Measurements from ENCODE around the gene TBC1D14. TPM values are rescaled to one million over a fixed set of nuclear protein-coding genes. Genes with fewer than 3 reads are reported as not detected.
A peak's percentile ranks its signal among the peaks of the same experiment; 100 is the strongest.
"Not testable (repeated sequence)": the region's sequence is repeated elsewhere in the genome, so short reads cannot be mapped to it uniquely, and the experiment has no call there.

Gene TBC1D14
- total RNA-seq, 1 donor from 2014 or later: 40.4 TPM

DNA sequence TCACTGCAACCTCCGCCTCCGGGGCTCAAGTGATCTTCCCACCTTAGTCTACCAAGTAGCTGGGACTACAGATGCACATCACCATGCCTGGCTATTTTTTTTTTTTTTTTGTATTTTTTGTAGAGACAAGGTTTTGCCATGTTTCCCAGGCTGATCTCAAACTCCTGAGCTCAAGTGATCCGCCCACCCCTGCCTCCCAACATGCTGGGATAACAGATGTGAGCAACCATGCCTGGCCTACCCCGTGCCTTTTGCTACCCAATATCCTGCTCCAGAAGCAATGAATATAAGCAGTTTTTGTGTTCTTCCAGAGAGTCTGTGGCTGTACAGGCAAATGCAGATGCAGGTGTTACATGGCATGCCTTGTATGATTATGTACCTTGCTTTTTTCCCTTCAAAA is 50.5 kb downstream of the TBC1D14 start:
- ATAC-seq (no peak), DNase-seq (no peak)
- intact Hi-C loops (cut with micrococcal nuclease): no loop called here

DNA sequence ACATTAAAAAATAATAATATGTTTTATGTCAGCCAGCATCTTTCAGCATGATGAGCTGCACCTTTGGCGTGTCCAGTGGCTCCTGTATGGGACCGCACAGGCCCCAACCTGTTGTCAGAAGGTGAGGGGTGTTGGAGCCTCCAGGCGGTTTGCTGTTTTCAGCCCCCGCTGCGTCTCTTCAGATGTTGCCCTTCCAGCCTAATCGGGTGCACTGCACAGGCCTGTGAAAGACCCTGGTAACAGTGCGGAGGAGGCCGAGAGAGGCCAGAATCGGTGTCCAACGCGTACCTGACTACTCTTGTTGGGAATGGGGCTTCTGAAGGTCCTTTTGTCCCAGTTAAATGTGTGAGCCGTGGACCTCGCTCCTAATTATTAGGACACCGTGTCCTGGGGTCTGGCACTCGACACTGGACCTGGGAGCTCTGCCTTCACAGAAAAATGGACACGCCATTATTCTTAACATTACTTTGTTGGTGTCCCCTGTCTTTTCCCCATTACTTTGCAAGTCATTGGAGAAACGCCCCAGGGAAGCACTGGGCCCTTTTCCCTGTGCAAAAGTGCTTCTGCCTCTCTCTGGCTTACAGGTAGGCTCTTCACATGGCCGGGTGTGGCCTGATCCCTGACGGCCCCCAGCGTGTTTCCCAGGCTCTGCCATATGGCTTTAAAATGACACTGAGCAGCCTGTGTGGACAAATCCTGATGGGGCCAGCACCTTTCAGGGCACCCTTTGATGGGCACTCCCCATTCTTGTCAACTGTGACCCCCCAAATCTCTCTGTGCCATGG is 51.2 kb downstream of the TBC1D14 start:
- intact Hi-C loops (cut with micrococcal nuclease): no loop called here
- DNase-seq (no peak), ATAC-seq (no peak)

DNA sequence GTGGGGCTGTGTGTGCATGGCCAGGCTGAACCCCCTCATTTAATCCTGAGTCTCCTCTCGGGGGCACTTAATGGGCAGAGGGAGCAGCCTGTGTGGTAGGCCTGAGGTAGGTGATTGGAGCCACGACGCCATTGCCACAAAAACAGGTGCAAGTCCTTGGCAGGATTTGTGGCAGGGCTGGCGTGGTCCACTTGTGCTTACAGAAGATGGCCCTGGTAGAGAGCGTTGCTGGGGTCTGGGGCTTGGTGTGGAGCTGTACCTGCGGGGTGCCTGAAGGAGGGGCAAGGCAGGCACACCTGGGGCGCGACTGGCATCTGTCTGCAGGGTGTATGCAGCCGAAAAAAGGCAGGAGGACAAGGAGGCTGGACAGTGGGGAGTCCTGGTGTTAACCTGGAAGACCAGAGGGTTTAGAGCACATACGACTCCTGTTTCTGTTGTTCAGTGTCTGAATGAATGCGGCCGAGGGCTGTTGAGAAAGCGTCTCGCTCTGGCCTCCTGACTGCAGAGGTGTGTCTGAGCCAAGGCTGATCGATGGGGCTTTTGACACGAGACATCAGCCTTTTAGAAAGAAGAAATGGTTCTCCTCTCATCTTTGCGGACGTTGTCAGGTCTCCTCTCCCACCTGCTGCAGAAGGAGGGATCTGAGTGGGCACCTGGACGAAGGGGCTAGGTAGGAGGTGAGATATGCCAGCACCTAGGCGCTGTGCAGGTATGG is 52.0 kb downstream of the TBC1D14 start:
- intact Hi-C loops (cut with micrococcal nuclease): no loop called here
- no peak for ATAC-seq
- DNase-seq: no peak

DNA sequence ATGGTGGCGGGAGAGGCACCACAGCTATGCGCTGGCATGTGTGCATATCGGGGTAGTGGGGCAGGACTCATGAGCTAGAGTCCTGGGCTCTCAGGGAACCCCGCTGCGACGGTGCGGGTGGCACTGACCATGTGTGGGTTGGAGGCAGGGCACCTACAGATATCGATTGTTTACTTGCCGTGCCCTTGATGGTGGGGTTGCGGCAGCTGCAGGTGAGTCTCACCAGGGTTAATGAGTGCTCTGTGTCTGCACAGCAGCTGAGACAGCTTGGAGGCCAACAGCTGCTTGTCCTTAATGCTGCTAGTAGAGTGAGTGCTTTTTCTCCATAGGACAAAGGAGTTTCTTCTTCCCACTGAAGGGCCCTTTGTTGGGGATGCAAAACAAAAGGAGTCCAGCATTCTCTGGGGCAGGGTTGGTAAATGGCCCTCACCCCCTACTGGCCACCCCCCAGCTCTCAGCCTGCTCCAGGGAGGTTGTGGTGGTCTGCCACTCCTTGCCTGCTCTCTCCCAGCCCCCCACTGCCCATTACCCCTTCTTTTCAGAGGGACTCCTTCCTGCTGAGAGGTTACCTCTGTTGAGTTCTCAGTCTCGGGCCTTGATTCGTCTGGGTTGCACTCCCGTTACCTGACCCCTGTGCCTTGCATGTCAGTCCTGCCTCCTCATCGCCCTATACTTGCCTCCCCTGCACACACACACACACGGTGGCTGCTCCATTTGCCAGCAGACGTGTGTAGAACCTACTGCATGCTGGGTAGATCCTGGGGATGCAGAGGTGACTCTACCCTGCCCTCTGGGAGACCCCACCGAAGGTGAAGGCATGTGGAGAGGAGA is 52.8 kb downstream of the TBC1D14 start:
- ATAC-seq (no peak), DNase-seq (no peak)
- intact Hi-C loops (cut with micrococcal nuclease): no loop called here

DNA sequence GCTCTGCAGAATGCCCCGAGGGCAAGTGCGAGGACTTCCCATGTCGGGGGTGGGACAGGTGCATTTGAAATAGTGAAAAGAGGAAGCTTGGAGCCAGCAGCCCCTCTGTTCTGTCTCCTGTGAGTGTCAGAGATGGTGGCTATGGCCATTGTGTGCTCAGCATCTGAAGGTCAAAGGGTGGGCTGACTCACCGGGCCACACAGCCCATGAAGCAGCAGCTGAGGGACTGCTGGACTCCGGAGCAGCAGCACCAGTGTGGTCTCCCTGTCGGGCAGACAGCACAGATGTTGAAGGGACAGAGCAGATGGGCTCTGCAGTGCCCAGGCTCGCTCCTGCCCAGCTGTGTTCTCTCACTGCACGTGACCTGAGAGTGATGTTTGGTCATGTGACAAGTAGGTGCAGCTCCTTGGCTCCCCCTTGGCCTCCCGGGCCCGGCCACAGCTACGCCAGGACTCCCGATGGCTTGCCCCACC is 53.5 kb downstream of the TBC1D14 start:
- intact Hi-C loops (cut with micrococcal nuclease): no loop called here
- peak; percentile 10 for ATAC-seq
- no peak for DNase-seq

DNA sequence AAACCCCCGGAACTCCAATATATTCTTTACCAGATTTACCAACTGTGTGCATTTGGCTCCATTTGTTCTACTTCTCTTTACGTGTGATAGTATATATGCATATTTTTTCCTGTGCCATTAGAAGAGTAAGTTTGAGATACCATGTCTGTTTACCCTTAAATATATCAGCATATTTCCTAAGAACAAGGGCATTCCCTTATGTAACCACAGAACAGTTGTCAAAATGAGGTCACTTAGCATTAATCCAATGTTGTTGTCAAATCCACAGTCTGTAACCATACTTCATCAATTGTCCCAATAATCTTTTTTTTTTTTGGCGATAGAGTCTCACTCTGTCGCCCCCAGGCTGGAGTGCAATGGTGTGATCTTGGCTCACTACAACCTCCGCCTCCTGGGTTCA is 55.2 kb downstream of the TBC1D14 start:
- intact Hi-C loops (cut with micrococcal nuclease): no loop called here
- no peak for ATAC-seq
- DNase-seq: no peak

DNA sequence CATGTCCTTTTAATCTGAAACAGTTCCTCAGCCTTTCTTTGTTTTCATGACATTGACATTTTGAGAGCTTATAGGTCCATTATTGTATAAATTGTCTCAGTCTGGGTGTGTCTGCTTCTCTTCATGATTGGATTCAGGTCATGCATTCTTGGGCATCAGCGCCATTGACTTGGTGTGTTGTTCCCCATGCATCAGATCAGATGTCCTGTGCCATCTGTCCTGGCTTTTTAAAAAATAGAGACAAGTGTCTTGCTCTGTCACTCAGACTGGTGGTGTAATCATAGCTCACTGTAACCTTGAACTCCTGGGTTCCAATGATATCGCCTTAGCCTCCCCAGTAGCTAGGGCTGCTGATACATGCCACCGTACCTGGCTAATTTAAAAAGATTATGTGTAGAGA is 55.7 kb downstream of the TBC1D14 start:
- ATAC-seq (no peak), DNase-seq (no peak)
- intact Hi-C loops (cut with micrococcal nuclease): no loop called here

DNA sequence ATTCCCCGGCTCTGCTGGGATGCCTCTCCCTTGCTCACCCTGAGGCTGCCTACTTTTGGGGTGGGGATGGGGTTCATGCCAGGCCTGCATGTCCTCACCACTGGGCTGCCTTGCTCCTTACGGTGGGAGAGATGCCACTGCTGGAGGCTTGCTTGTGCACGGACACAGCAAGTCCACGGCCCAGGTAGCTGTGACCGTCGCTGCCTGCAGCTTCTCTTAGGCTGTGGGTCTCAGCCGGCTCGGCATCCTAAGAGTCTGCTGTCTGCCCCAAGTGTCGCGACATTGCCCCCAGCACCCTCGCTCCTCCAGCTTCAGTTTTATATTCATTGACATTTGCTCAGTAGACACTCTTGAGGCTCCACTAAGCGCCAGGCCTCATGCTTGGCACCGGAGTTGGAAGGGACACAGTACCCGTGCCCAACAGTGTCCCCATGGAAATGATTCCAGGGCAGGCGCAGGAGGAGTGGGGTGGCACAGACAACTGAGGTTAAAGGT is 58.3 kb downstream of the TBC1D14 start:
- DNase-seq (no peak), ATAC-seq (no peak)
- intact Hi-C loops (cut with micrococcal nuclease): no loop called here

DNA sequence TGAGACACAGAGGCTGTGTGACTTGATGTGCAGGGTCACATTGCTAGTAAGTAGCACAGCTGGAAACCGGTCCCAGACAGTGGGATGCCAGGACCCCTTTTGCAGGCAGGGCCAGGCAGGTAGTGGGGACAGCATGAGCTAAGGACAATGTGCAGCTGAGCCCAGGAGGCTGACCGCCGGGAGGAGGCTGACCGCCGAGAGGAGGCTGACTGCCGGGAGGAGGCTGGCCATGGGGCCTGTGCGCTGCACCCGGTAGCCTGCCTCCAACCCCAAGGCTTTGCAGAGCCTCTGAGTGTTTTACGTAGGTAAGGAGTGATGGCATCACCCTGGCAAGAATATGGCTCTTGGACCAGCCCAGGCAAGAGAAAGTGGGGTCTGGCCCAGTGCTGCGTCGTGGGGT is 58.9 kb downstream of the TBC1D14 start:
- ATAC-seq (no peak), DNase-seq (no peak)
- intact Hi-C loops (cut with micrococcal nuclease): no loop called here

DNA sequence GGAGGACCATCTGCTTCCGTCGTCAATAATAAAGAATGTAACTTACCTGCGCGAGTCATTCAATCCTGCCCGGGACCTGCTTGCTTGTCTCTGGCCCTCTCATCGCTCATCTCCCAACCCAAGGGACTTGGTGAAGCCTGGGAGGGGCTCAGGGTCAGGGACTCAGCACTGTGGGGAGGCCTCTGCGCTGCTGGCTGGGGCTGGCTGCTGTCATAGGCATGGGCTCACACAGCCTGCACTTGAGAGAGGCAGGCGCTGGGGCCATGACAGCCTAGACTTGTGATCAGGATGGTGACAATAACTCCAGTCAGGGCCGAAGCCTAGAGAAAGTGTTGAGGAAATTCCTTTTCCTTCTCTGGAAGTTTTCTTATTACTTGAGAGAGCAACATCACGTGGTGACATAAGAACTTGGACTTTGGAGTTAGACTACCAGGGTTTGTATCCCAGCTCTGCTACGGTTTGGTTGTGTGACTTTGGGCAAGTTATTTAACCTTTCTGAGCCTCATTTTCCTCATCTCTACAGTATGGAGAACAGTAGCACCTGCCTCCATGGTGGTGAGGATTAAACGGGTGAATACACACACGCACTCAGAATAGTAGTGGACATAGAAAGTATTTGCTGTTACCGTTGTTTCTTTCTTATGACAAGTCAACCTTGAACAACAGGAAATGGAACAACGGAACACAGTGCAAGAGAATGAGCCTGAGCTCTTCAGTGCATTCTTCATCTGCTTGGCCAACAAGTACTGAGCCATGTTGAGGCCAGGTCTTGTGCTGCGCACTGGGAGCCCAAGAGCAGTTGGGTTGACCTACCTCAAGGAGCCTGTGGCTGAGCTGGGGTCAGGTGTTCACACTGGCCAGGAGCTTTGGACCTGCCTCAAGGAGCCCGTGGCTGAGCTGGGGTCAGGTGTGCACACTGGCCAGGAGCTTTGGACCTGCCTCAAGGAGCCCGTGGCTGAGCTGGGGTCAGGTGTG is 60.5 kb downstream of the TBC1D14 start:
- ATAC-seq: no peak
- no peak for DNase-seq
- intact Hi-C loops (cut with micrococcal nuclease): no loop called here

DNA sequence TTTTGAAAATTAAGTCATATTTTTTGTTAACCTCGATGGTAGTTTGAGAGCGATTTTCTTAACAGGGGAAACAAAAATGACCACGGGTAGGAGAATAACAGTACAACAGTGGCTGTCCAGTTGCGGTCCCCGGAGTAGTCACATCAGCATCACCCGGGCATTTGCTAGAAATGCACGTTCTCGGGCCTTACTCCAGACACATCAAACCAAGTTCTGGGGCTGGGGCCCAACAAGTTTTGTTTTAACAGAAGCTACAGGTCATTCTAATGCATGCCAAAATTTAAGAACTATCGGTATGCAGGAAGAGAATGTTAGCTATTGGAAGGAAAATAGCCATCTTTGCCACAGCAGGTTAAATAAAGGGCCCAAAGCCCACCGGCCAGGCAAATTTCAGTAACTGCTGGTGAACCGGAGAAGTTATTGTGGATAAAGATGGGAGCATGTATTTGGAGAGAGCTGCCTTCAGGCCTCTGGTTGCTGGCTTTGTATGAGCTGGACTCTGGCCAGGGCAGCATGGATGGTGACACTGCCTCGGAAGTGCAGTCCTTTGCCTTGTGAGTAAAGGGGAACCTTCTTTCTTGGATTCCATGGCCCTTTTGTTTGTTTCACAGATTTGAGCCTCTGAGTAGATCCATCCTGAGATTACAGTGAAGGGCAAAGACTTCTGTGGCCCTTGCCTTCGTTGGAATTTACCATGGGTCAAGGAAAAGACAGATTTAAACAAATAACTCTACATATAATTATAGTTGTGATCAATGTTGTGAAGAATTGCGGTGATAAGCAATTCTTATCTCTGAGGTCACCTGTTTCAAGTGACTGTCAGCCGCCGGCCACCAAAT is 62.1 kb downstream of the TBC1D14 start:
- intact Hi-C loops (cut with micrococcal nuclease): no loop called here
- DNase-seq (peak; percentile 51), ATAC-seq (peak; percentile 53)

DNA sequence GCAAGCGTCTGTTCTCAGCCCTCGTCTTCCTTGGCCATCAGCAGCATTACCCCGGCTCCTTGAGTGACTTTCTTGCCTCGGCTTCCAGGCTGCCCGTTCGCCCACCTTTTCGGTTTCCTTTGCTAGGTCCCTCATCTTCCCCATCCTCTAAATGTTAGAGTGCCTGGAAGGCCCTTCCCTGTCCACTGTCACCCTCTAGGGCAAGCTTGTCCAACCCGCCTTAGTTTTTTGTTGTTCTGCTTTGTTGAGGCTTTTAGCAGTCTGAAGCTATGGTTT is 62.7 kb downstream of the TBC1D14 start:
- no peak for ATAC-seq
- no peak for DNase-seq
- intact Hi-C loops (cut with micrococcal nuclease): no loop called here

DNA sequence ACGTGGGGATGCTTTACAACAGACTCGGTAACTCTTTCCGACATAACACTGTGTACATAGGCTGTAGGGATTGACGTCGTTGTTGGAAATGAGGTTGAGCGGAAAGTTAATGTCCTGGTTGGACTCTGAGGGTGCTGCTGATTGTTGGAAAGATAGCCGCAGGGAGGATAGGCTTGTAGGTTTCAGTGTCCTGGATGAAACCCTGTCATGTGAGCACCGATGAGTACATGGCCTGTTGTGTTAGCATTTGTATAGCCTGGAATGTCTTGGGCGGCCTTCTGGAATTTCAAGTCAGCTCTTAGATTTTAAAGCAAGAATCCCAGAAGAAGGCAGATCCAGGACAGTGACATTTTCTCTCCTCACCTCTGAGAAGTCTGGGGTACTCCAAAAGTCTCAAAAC is 63.3 kb downstream of the TBC1D14 start:
- ATAC-seq: no peak
- no peak for DNase-seq
- intact Hi-C loops (cut with micrococcal nuclease): no loop called here

DNA sequence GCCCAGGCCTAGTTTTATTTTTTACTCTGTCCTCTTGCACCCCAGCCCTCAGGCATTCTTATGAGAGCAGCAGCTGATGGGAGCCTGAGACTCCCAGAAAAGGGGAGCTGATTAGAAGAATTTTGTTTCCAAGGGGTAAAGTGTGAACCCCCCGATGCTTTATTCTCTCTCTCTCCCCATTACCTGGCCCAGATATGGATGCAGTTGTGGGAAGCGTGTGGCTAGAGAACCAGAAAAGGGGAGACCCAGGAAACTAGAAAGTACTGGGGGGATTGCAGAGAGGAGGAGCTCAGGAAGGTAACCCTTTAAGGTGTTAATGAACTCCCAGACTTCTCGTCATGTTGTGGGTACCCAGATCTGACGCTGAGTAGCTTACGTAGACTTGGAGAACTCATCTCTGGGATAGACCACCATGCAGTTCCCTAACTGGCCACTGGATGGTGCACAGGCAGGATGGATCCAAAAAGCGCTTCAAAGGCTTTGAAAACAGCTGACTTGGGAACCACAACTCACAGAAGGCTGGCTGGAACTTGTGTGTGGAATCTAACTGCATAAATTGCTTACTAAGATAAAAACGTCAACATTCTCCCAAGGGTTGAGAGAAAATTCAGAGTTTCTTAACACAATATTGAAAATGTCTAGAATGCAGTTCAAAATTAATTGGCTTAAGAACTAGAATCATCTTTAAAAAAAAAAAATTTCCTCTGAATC is 64.7 kb downstream of the TBC1D14 start:
- DNase-seq (peak; percentile 80), ATAC-seq (peak; percentile 94)
- intact Hi-C loops (cut with micrococcal nuclease): no loop called here

DNA sequence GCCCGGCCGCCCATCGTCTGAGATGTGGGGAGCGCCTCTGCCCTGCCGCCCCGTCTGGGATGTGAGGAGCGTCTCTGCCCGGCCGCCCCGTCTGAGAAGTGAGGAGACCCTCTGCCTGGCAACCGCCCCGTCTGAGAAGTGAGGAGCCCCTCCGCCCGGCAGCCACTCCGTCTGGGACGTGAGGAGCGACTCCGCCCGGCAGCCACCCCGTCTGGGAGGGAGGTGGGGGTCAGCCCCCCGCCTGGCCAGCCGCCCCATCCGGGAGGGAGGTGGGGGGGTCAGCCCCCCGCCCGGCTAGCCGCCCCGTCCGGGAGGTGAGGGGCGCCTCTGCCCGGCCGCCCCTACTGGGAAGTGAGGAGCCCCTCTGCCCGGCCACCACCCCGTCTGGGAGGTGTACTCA is 68.2 kb downstream of the TBC1D14 start:
- intact Hi-C loops (cut with micrococcal nuclease); DNase-seq; ATAC-seq: not testable (repeated sequence)

DNA sequence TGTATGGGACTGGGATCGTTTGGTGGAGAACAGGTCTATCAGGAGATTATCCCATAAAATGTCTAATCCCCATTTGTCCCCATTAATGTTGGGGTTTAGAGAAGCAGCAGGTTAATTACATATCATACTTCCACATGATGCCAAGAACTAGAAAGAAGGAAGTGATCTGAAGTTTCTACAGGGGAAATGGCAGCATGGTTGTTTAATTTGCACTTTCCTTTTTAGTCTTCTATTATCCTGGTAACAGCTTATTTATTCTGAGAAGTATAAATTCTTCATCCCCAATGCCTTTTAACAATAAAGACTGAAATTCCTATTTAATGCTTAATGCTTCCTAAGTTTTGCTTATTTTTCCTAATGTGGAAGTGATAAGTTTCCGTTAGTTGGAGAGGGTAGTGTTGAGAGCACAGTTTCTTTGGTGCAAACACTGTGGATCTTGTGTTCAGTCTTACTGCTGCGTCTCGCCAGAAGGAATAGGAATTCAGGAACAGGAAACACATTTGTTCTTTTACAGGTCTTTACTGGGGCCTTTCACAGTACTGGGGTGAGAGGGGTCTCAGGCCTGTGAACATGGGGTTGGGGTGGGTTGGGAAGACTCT is 74.0 kb downstream of the TBC1D14 start:
- intact Hi-C loops (cut with micrococcal nuclease): loop anchor here (10.0 kb wide), 1 partner anchor 61 kb away; the partner anchor contains the start of gene TADA2B
- DNase-seq (no peak), ATAC-seq (no peak)
